Esophagus squamous epithelium (tissue), 4 donors: ENCODE measurements around the gene ARF6.

Experiments
- POLR2A ChIP-seq, 4 donors: fragments of 450-650 bp; IDR thresholded peaks; one replicate each; pipeline ENCODE4 v1.6.1; 2017; ENCODE audit warnings: antibody characterized with exemption in 4 of 4, mild to moderate bottlenecking in 4 of 4, moderate library complexity in 3 of 4
- TF ChIP-seq, protein P1 (sequence below), 6 experiments: fragments of 450-650 bp in 4 of 6; fragments of 200-600 bp in 2 of 6; sonication (generic) in 2 of 6; IDR thresholded peaks; one replicate each; pipeline ENCODE4 v1.5.1; 2016 to 2019; ENCODE audit warnings: antibody characterized with exemption in 6 of 6, mild to moderate bottlenecking in 4 of 6, moderate library complexity in 4 of 6

DNA sequence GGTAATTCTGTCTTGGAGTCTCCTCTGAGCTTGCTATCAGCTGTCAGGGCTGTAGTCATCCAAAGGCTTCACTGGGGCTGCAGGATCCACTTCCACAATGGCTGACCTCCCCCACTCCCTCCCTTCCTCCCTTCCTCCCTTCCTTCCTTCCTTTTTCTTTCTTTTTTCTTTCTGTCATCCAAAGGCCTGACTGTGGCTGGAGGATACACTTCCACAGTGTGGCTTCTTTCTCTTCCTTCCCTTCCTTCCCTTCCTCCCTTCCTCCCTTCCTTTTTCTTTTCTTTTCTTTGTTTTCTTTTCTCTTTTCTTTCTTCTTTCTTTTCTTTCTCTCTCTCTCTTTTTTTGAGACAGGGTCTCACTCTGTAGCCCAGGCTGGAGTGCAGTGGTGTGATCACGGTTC is 30.6 kb downstream of the ARF6 start:
- TF ChIP-seq, protein P1, sequence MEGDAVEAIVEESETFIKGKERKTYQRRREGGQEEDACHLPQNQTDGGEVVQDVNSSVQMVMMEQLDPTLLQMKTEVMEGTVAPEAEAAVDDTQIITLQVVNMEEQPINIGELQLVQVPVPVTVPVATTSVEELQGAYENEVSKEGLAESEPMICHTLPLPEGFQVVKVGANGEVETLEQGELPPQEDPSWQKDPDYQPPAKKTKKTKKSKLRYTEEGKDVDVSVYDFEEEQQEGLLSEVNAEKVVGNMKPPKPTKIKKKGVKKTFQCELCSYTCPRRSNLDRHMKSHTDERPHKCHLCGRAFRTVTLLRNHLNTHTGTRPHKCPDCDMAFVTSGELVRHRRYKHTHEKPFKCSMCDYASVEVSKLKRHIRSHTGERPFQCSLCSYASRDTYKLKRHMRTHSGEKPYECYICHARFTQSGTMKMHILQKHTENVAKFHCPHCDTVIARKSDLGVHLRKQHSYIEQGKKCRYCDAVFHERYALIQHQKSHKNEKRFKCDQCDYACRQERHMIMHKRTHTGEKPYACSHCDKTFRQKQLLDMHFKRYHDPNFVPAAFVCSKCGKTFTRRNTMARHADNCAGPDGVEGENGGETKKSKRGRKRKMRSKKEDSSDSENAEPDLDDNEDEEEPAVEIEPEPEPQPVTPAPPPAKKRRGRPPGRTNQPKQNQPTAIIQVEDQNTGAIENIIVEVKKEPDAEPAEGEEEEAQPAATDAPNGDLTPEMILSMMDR (IDR thresholded peaks at IDR 0.05): no peak
- TF ChIP-seq POLR2A (IDR thresholded peaks at IDR 0.05): no peak
